ENCODE measurements around the gene RAI2. TPM values are rescaled to one million over a fixed set of nuclear protein-coding genes. Genes with fewer than 3 reads are reported as not detected.

Gene RAI2
- total RNA-seq, 1 donor from 2014 or later: 5.7 TPM

- TF ChIP-seq CTCF (conservative IDR thresholded peaks at IDR 0.05): no peak
- no peaks in the 10 kb centered on the region for H3K4me1 Mint-ChIP-seq (ENCODE audit: unreplicated experiment)
Measured at GRCh38 chrX:17773221-17773876, 87.7 kb downstream of the RAI2 start.

GRCh38 chrX:17769701-17770269 lies 91.3 kb downstream of the RAI2 start:
- H3K4me3 Mint-ChIP-seq: no peak overlapping the region
- H3K9me3 Mint-ChIP-seq: no peaks in the 10 kb centered on the region
- no peaks in the 10 kb centered on the region for H3K36me3 Mint-ChIP-seq
- no peaks in the 10 kb centered on the region for H3K27me3 Mint-ChIP-seq
- H3K27ac Mint-ChIP-seq: no peak overlapping the region
- no peak for DNase-seq (ENCODE audit: extremely low spot score, unreplicated experiment)
- H3K4me1 Mint-ChIP-seq (ENCODE audit: unreplicated experiment): no peaks in the 10 kb centered on the region
- TF ChIP-seq CTCF (conservative IDR thresholded peaks at IDR 0.05): no peak

More at GRCh38 chrX:17773221-17773876, 87.7 kb downstream of the RAI2 start:
- Mint-ChIP-seq H3K27me3 (no peaks in the 10 kb centered on the region), H3K36me3 (no peaks in the 10 kb centered on the region), H3K9me3 (no peaks in the 10 kb centered on the region), H3K27ac (no peak overlapping the region), H3K4me3 (no peak overlapping the region)
- no peak for DNase-seq (ENCODE audit: extremely low spot score, unreplicated experiment)

- no peaks in the 10 kb centered on the region for H3K27me3 Mint-ChIP-seq
- no peaks in the 10 kb centered on the region for H3K36me3 Mint-ChIP-seq
- no peaks in the 10 kb centered on the region for H3K9me3 Mint-ChIP-seq
- no peak for TF ChIP-seq CTCF (conservative IDR thresholded peaks at IDR 0.05)
- H3K4me3 Mint-ChIP-seq: no peak overlapping the region
- no peak for DNase-seq (ENCODE audit: extremely low spot score, unreplicated experiment)
- no peaks in the 10 kb centered on the region for H3K4me1 Mint-ChIP-seq (ENCODE audit: unreplicated experiment)
- H3K27ac Mint-ChIP-seq: no peak overlapping the region
Measured at GRCh38 chrX:17768997-17769396, 92.1 kb downstream of the RAI2 start.

GRCh38 chrX:17767734-17768133 lies 93.4 kb downstream of the RAI2 start:
- H3K27me3 Mint-ChIP-seq: peaks cover 1% of the 10 kb centered on the region
- no peaks in the 10 kb centered on the region for H3K9me3 Mint-ChIP-seq
- no peaks in the 10 kb centered on the region for H3K36me3 Mint-ChIP-seq
- TF ChIP-seq CTCF (conservative IDR thresholded peaks at IDR 0.05): no peak
- no peaks in the 10 kb centered on the region for H3K4me1 Mint-ChIP-seq (ENCODE audit: unreplicated experiment)
- H3K4me3 Mint-ChIP-seq: no peak overlapping the region
- no peak overlapping the region for H3K27ac Mint-ChIP-seq
- DNase-seq (ENCODE audit: extremely low spot score, unreplicated experiment): no peak

- no peak overlapping the region for H3K27ac Mint-ChIP-seq
- peaks cover 6% of the 10 kb centered on the region for H3K27me3 Mint-ChIP-seq
- H3K4me3 Mint-ChIP-seq: no peak overlapping the region
- no peak for TF ChIP-seq CTCF (conservative IDR thresholded peaks at IDR 0.05)
- no peaks in the 10 kb centered on the region for H3K36me3 Mint-ChIP-seq
- H3K9me3 Mint-ChIP-seq: no peaks in the 10 kb centered on the region
- DNase-seq (ENCODE audit: extremely low spot score, unreplicated experiment): no peak
- H3K4me1 Mint-ChIP-seq (ENCODE audit: unreplicated experiment): no peaks in the 10 kb centered on the region
Measured at GRCh38 chrX:17759990-17760389, 101.1 kb downstream of the RAI2 start.
